K562 (cell line): ENCODE data around the gene H2BK1. TPM values are rescaled to one million over a fixed set of nuclear protein-coding genes. Genes with fewer than 3 reads are reported as not detected.

Source experiments
- ARID1B ChIP-seq: fragments of 450-650 bp; IDR thresholded peaks from 2 replicates; pipeline ENCODE4 v1.6.1; 2016; ENCODE audit warnings: antibody characterized with exemption, mild to moderate bottlenecking, inconsistent platforms
- ARID2 ChIP-seq: fragments of 450-650 bp; IDR thresholded peaks from 2 replicates; pipeline ENCODE4 v1.6.1; 2017; ENCODE audit warnings: antibody characterized with exemption, mild to moderate bottlenecking
- CREB3 ChIP-seq: fragments of 450-650 bp; conservative IDR thresholded peaks from 2 replicates; pipeline ENCODE4 v1.6.1; 2016; ENCODE audit warnings: missing genetic modification characterization, low read depth, mild to moderate bottlenecking, missing compliant biosample characterization, moderate library complexity
- EHMT2 ChIP-seq: fragments of 450-650 bp; IDR thresholded peaks from 2 replicates; pipeline ENCODE4 v1.6.1; 2018; ENCODE audit warnings: antibody characterized with exemption
- HDGF ChIP-seq: fragments of 450-650 bp; IDR thresholded peaks from 2 replicates; pipeline ENCODE4 v1.6.1; 2016
- HES1 ChIP-seq: fragments of 450-650 bp; IDR thresholded peaks from 2 replicates; pipeline ENCODE4 v1.6.1; 2016; ENCODE audit warnings: low read depth, mild to moderate bottlenecking, moderate library complexity
- HNRNPH1 ChIP-seq: fragments of 200-400 bp; formaldehyde crosslinking; optimal IDR thresholded peaks from 2 replicates; pipeline ENCODE3; 2017; ENCODE audit warnings: low read depth, mild to moderate bottlenecking, low read length, moderate library complexity
- KLF10 ChIP-seq: fragments of 250-450 bp; sonication (Bioruptor Pico); IDR thresholded peaks from 2 replicates; pipeline ENCODE4 v1.6.1; 2021; ENCODE audit warnings: matching md5 sums
- NBN ChIP-seq: fragments of 450-650 bp; IDR thresholded peaks from 2 replicates; pipeline ENCODE4 v1.6.1; 2016; ENCODE audit warnings: low read depth, mild to moderate bottlenecking
- NCOA6 ChIP-seq: fragments of 450-650 bp; IDR thresholded peaks from 2 replicates; pipeline ENCODE4 v1.6.1; 2017; ENCODE audit warnings: mild to moderate bottlenecking
- NELFE ChIP-seq: IDR thresholded peaks from 2 replicates; pipeline ENCODE4 v1.6.1; 2011; ENCODE audit warnings: mild to moderate bottlenecking; ENCODE audit not compliant: insufficient read depth, insufficient read length
- NFXL1 ChIP-seq: fragments of 450-650 bp; formaldehyde crosslinking; IDR thresholded peaks from 2 replicates; pipeline ENCODE4 v1.4.0; 2021; ENCODE audit warnings: mild to moderate bottlenecking
- PHF8 ChIP-seq: fragments of 200-600 bp; sonication (generic); IDR thresholded peaks from 2 replicates; pipeline ENCODE4 v1.6.1; 2012; ENCODE audit warnings: mixed run types, mild to moderate bottlenecking, inconsistent platforms, low read length, moderate library complexity, borderline replicate concordance
- RBFOX2 ChIP-seq: fragments of 200-400 bp; formaldehyde crosslinking; IDR thresholded peaks from 2 replicates; pipeline ENCODE4 v1.6.1; 2017; ENCODE audit warnings: low read depth, mild to moderate bottlenecking, low read length, moderate library complexity
- RBM34 ChIP-seq: fragments of 200-400 bp; formaldehyde crosslinking; IDR thresholded peaks from 2 replicates; pipeline ENCODE4 v1.6.1; 2018; ENCODE audit warnings: low read length, borderline replicate concordance; ENCODE audit not compliant: insufficient read depth
- SETDB1 ChIP-seq: IDR thresholded peaks from one replicate; pipeline ENCODE4 v1.6.1; 2012; ENCODE audit warnings: low read length, control low read depth, inconsistent platforms
- SMARCC2 ChIP-seq: fragments of 450-650 bp; IDR thresholded peaks from 2 replicates; pipeline ENCODE4 v1.6.1; 2017; ENCODE audit warnings: antibody characterized with exemption, moderate library complexity, mild to moderate bottlenecking, low read depth
- SRSF1 ChIP-seq: fragments of 200-400 bp; formaldehyde crosslinking; IDR thresholded peaks from 2 replicates; pipeline ENCODE4 v1.6.1; 2017; ENCODE audit warnings: mild to moderate bottlenecking, low read depth, low read length, moderate library complexity
- STAG1 ChIP-seq: sonication (generic); formaldehyde crosslinking; IDR thresholded peaks from 2 replicates; pipeline ENCODE4 v1.5.0; 2020; ENCODE audit warnings: missing genetic modification reagents, borderline replicate concordance
- TFAM ChIP-seq: fragments of 250-450 bp; sonication (Bioruptor Pico); conservative IDR thresholded peaks from 2 replicates; pipeline ENCODE4 v1.5.0; 2021; ENCODE audit warnings: mild to moderate bottlenecking, moderate library complexity
- TRIM25 ChIP-seq: fragments of 450-650 bp; IDR thresholded peaks from 2 replicates; pipeline ENCODE4 v1.7.0; 2016; ENCODE audit warnings: borderline replicate concordance
- ZNF277 ChIP-seq: fragments of 250-450 bp; sonication (Bioruptor Pico); IDR thresholded peaks from 2 replicates; pipeline ENCODE4 v1.8.0; 2022; ENCODE audit warnings: inconsistent platforms, mild to moderate bottlenecking, moderate library complexity, borderline replicate concordance
- ZNF311 ChIP-seq: fragments of 250-450 bp; sonication (Bioruptor Pico); IDR thresholded peaks from 2 replicates; pipeline ENCODE4 v1.4.0; 2020; ENCODE audit warnings: mild to moderate bottlenecking, moderate library complexity
- ZNF445 ChIP-seq: fragments of 250-450 bp; sonication (Bioruptor Pico); IDR thresholded peaks from 2 replicates; pipeline ENCODE4 v1.4.0; 2020; ENCODE audit warnings: low read depth, mild to moderate bottlenecking, moderate library complexity
- ZNF583 ChIP-seq: fragments of 250-450 bp; sonication (Bioruptor Pico); IDR thresholded peaks from 2 replicates; pipeline ENCODE4 v1.4.0; 2020
- polyA plus RNA-seq, 8 experiments: library from polyadenylated mRNA; depleted of rRNA in 4 of 8; stranded (reverse) in 5 of 8; unstranded in 3 of 8; fragments of >200 nt; fragmentation: Nextera tagmentation in 2 of 8; fragmentation: Illumina TruSeq in 1 of 8; extraction: Ambion mirVana in 2 of 8; extraction: Trizol in 1 of 8; gene quantifications; 2 replicates each; pipeline versions ENCODE4 v1.2.1 to v1.2.3, GENCODE V29; 2011 to 2014; ENCODE audit warnings: inconsistent platforms in 1 of 8, missing spikeins in 1 of 8
- total RNA-seq, 7 experiments: library from RNA; depleted of rRNA in 6 of 7; stranded (reverse); fragments of >200 nt in 6 of 7; fragmentation: Illumina TruSeq in 2 of 7; extraction: Trizol in 2 of 7; gene quantifications; 2 replicates each; pipeline versions ENCODE4 v1.2.1 to v1.2.3, GENCODE V29; 2011 to 2021; ENCODE audit warnings: low replicate concordance in 1 of 7

H2BK1 gene
- total and polyA plus RNA-seq, 9 of the 15 experiments (the other 6 are each of a cell fraction or from before 2014, with no cell fraction given): not detected

- TF ChIP-seq HES1 (0 out of 2 replicates have a peak, but pooled peaks have one; percentile 18), SETDB1 (no peak), SMARCC2 (no peak), ZNF277 (CRISPR knock-in tag) (no peak), ARID2 (peak; percentile 73; the same call in 1 of the 2 replicates), NCOA6 (peak; percentile 43; the same call in 1 of the 2 replicates), CREB3 (tag) (no peak), ZNF445 (CRISPR knock-in tag) (no peak), ARID1B (peak; percentile 50; the same call in 1 of the 2 replicates), TFAM (CRISPR knock-in tag) (no peak), KLF10 (CRISPR knock-in tag) (no peak), NFXL1 (CRISPR knock-in tag) (no peak), NBN (no peak), RBFOX2 (0 out of 2 replicates have a peak, but pooled peaks have one; percentile 32), SRSF1 (no peak), HDGF (peak; percentile 85; the same call in 1 of the 2 replicates), EHMT2 (peak; percentile 62; the same call in 1 of the 2 replicates), NELFE (no peak), RBM34 (no peak; the same call in 1 of the 2 replicates), PHF8 (no peak), STAG1 (CRISPR knock-in tag) (no peak; the same call in 1 of the 2 replicates), ZNF311 (CRISPR knock-in tag) (no peak), HNRNPH1 (no peak), ZNF583 (CRISPR knock-in tag) (no peak), TRIM25 (0 out of 2 replicates have a peak, but pooled peaks have one; percentile 92)
These were observed 42.1 kb downstream of the H2BK1 start (continued) for GRCh38 chr7:151168003-151168786.
